HG02870 (cell line): ENCODE results near the gene TBXT.

Experiments
- ATAC-seq: cut with Tn5 transposase; IDR thresholded peaks from one replicate; pipeline ENCODE4 v1.9.1; 2021; ENCODE audit warnings: mild to moderate bottlenecking, moderate library complexity; ENCODE audit not compliant: unreplicated experiment

Gene TBXT

DNA sequence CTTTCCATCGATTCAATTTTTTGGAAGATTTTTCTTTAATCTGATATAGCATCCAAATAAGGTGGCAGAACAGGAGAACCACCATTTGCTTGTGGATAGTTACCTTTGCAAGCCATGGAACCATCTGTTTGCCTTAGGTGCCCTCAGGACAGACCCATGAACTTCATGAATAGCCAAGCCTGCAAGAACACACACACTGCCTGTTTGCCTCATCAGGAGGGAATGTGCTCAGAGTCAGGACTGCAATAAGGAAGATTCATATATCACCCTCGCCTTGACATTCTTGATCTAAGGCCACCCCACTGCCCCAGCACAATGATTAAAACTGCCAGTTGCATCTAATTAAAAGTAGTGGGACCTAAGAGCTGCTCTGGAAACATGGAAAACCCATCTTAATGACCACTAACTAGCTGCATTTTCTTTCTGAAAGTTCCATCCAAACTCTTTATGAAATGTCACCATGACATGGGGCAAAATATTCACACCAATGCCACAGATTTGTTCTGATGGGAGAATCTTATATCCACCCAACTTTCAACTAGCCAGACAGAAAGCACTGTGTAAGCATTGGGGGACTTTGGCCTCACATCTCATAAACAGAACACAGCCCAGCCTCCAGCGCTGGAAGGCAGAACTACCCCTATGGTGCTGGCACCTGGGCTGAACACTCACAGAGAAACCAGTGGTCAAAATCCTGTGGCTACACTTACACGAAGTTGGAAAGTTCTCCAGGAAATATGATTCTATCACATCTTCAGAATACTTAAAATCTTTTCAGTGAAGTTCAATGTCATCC is 48.3 kb downstream of the TBXT start:
- ATAC-seq, result no peak

DNA sequence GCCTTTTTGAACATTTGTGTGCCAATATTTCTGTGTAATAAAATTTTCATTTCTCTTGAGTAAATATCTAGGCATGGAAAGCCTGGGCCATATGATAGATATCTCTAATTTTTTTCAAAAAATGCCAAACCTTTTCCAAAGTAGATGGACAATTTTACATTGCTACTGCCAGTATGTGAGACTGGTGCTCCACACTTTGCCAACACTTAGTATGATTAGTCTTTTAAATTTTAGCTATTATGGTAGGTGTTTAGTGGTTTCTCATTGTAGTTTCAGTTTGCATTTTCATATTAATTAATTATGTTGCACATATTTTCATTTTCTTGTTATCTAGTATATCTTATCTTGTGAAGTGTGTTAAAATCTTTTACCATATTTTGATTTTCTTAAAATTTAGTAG is 52.0 kb downstream of the TBXT start:
- no peak for ATAC-seq

DNA sequence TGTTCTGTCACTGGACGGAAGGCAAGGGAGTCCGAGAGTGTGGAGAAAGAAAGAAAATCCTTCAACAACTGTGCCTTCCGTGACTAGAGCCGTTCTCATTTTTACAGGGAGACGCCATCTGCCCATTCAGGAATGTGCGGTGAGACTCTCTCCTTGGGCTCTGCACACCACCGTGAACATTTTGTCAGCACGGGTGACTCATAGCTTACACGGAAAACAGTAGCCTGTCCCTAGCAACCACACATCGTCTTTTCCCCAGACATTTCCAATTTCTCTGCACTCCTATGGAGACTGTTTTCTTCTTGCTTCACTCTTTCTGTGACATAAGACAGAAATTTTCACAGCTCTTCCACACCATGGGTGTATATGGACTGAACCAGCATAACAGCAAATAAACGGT is 55.1 kb downstream of the TBXT start:
- ATAC-seq, result no peak

DNA sequence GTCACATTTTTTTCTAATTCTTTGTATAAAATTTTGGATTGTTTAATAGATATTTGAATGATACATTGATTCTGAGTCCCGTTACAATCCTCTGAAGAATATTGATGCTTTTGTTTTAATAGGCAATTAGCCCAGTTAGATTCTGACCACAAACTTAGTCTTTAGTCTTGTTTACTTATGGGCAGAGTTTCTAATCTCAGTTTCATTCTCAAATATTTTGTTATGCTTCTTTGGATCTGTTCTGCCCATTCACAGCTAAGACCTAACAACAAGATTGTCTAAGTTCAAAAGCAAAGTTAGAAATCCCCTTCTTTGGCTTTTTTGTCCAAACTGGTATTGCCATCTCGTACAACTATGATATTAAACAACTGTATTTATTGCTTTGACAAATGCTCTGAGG is 58.0 kb downstream of the TBXT start:
- ATAC-seq, result no peak
